ENCODE data around the gene GKN2. TPM values are rescaled to one million over a fixed set of nuclear protein-coding genes. Genes with fewer than 3 reads are reported as not detected.
"Not testable (repeated sequence)": the region's sequence is repeated elsewhere in the genome, so short reads cannot be mapped to it uniquely, and the experiment has no call there.

GKN2 gene
- total RNA-seq, 1 donor from 2014 or later = not detected

- DNase-seq (ENCODE audit: low spot score in 2 of 2) (no peak), FAIRE-seq (no peak)
Observed at GRCh38 chr2:68964282-68964681, 11.6 kb upstream of the GKN2 start.

GRCh38 chr2:68961380-68961779 is 8.7 kb upstream of the GKN2 start:
- FAIRE-seq (no peak), DNase-seq (ENCODE audit: low spot score in 2 of 2) (no peak)

- no peak for FAIRE-seq
- no peak for DNase-seq (ENCODE audit: low spot score in 2 of 2)
Observed at GRCh38 chr2:68959001-68959400, 6.3 kb upstream of the GKN2 start.

- FAIRE-seq = not testable (repeated sequence)
Observed at GRCh38 chr2:68955432-68955831, 2.7 kb upstream of the GKN2 start.

GRCh38 chr2:68951899-68952298 is 794 bp downstream of the GKN2 start:
- FAIRE-seq (no peak), DNase-seq (ENCODE audit: low spot score in 2 of 2) (no peak)

More at GRCh38 chr2:68955432-68955831, 2.7 kb upstream of the GKN2 start:
- DNase-seq (ENCODE audit: low spot score in 2 of 2) = not testable (repeated sequence)

- FAIRE-seq = no peak
- no peak for DNase-seq (ENCODE audit: low spot score in 2 of 2)
Observed at GRCh38 chr2:68948710-68949109, 4.0 kb downstream of the GKN2 start.

GRCh38 chr2:68946117-68946516 is 6.6 kb downstream of the GKN2 start:
- no peak for DNase-seq (ENCODE audit: low spot score in 2 of 2)

GRCh38 chr2:68943581-68944568 is 8.8 kb downstream of the GKN2 start:
- DNase-seq (ENCODE audit: low spot score in 2 of 2) (peak; percentile 10 to 52), FAIRE-seq (no peak)

More at GRCh38 chr2:68946117-68946516, 6.6 kb downstream of the GKN2 start:
- FAIRE-seq = no peak

- no peak for FAIRE-seq
- no peak for DNase-seq (ENCODE audit: low spot score in 2 of 2)
Observed at GRCh38 chr2:68942827-68943226, 9.9 kb downstream of the GKN2 start.

GRCh38 chr2:68940369-68940768 is 12.3 kb downstream of the GKN2 start:
- FAIRE-seq = no peak
- DNase-seq (ENCODE audit: low spot score in 2 of 2) = no peak

GRCh38 chr2:68939962-68940361 is 12.7 kb downstream of the GKN2 start:
- DNase-seq (ENCODE audit: low spot score in 2 of 2) (no peak), FAIRE-seq (no peak)

GRCh38 chr2:68938938-68939337 is 13.8 kb downstream of the GKN2 start:
- FAIRE-seq = no peak
- DNase-seq (ENCODE audit: low spot score in 2 of 2) = no peak

GRCh38 chr2:68937346-68938055 is 15.2 kb downstream of the GKN2 start:
- DNase-seq (ENCODE audit: low spot score in 2 of 2) (no peak), FAIRE-seq (no peak)

- DNase-seq (ENCODE audit: low spot score in 2 of 2) (no peak), FAIRE-seq (no peak)
Observed at GRCh38 chr2:68936889-68937288, 15.8 kb downstream of the GKN2 start.

GRCh38 chr2:68936427-68936826 is 16.3 kb downstream of the GKN2 start:
- DNase-seq (ENCODE audit: low spot score in 2 of 2) = no peak
- FAIRE-seq = no peak

GRCh38 chr2:68935471-68935870 is 17.2 kb downstream of the GKN2 start:
- DNase-seq (ENCODE audit: low spot score in 2 of 2) = no peak
- no peak for FAIRE-seq

- no peak for DNase-seq (ENCODE audit: low spot score in 2 of 2)
- FAIRE-seq = no peak
Observed at GRCh38 chr2:68934021-68934420, 18.7 kb downstream of the GKN2 start.

- FAIRE-seq (no peak), DNase-seq (ENCODE audit: low spot score in 2 of 2) (no peak)
Observed at GRCh38 chr2:68932402-68932801, 20.3 kb downstream of the GKN2 start.

- FAIRE-seq (no peak), DNase-seq (ENCODE audit: low spot score in 2 of 2) (no peak)
Observed at GRCh38 chr2:68931799-68932198, 20.9 kb downstream of the GKN2 start.

GRCh38 chr2:68931149-68931711 is 21.5 kb downstream of the GKN2 start:
- DNase-seq (ENCODE audit: low spot score in 2 of 2) = no peak
- no peak for FAIRE-seq

GRCh38 chr2:68926796-68927195 is 25.9 kb downstream of the GKN2 start:
- no peak for FAIRE-seq
- no peak for DNase-seq (ENCODE audit: low spot score in 2 of 2)

All from frontal cortex (tissue), 4 donors.